Neutrophil (primary cell): ENCODE measurements around the gene CCP110.

Experiments used
- H3K27ac ChIP-seq: fragments of 200-600 bp; sonication (generic); 2 replicates; pipeline ENCODE4 v1.5.1; 2016; ENCODE audit warnings: mild to moderate bottlenecking, moderate library complexity
- H3K27me3 ChIP-seq: fragments of 200-600 bp; sonication (generic); 2 replicates; pipeline ENCODE4 v1.6.0; 2016; ENCODE audit warnings: mild to moderate bottlenecking
- H3K36me3 ChIP-seq: fragments of 200-600 bp; sonication (generic); 2 replicates; pipeline ENCODE4 v1.5.1; 2017
- H3K4me1 ChIP-seq, 2 experiments: fragments of 200-600 bp in 1 of 2; sonication (generic) in 1 of 2; 1 replicate in 1 of 2; 2 replicates in 1 of 2; pipeline versions ENCODE4 v1.5.1 to v1.6.1; 2013 to 2016; ENCODE audit warnings: low read depth in 1 of 2, low read length in 1 of 2, mild to moderate bottlenecking in 1 of 2, moderate library complexity in 1 of 2; ENCODE audit not compliant: control insufficient read depth in 1 of 2, insufficient read depth in 1 of 2
- H3K4me3 ChIP-seq, 2 experiments: fragments of 200-600 bp in 1 of 2; sonication (generic) in 1 of 2; 1 replicate in 1 of 2; 2 replicates in 1 of 2; pipeline ENCODE4 v1.5.1; 2013 to 2016; ENCODE audit warnings: low read depth in 1 of 2, low read length in 1 of 2, mild to moderate bottlenecking in 1 of 2, moderate library complexity in 1 of 2
- H3K9me3 ChIP-seq: fragments of 200-600 bp; sonication (generic); 2 replicates; pipeline ENCODE4 v1.5.1; 2016
- TF ChIP-seq, protein P1 (sequence below): fragments of 200-600 bp; sonication (generic); IDR thresholded peaks from 2 replicates; pipeline ENCODE4 v1.5.1; 2016; ENCODE audit warnings: antibody characterized with exemption

Gene CCP110

DNA sequence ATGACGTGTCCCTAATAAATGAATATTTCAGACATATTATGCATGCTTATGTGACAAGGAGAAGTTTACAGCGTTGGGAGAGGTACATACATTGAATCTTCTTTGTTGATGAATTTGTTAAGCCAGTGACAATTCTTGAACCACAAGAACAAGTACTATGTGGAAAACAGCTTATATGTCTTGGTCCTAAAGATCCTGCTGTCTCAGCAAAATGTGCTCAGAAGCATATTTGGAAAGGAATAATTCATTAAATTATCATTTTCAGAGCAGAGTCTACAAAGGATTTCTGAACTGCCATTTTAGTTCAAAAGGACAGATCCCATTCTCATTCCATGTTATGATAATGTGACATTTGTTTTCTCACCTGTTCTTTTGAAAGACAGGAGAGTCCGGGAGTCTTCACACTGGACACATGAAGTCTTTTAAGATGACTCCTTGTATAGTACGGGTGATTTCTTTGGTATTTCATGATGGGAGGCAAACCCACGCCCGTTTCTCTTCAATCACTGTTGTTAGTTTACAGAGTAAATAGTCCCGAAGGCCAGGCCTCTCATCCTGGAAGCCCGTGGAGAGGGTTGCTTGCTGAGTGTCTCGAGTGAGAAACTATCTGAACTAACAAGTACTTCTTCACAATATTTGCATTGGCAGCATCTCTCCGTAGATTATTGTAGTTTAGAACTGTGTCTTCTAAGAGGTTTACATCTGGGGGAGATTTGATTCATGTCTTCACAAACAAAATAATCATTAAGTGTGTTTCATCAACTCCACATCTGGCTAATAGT lies 58.5 kb downstream of the CCP110 start:
- peaks cover 62% of the 10 kb centered on the region for H3K36me3 ChIP-seq
- TF ChIP-seq, protein P1, sequence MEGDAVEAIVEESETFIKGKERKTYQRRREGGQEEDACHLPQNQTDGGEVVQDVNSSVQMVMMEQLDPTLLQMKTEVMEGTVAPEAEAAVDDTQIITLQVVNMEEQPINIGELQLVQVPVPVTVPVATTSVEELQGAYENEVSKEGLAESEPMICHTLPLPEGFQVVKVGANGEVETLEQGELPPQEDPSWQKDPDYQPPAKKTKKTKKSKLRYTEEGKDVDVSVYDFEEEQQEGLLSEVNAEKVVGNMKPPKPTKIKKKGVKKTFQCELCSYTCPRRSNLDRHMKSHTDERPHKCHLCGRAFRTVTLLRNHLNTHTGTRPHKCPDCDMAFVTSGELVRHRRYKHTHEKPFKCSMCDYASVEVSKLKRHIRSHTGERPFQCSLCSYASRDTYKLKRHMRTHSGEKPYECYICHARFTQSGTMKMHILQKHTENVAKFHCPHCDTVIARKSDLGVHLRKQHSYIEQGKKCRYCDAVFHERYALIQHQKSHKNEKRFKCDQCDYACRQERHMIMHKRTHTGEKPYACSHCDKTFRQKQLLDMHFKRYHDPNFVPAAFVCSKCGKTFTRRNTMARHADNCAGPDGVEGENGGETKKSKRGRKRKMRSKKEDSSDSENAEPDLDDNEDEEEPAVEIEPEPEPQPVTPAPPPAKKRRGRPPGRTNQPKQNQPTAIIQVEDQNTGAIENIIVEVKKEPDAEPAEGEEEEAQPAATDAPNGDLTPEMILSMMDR = no peak
- H3K4me3 ChIP-seq = no peak overlapping the region
- no peaks in the 10 kb centered on the region for H3K9me3 ChIP-seq
- no peak overlapping the region for H3K27ac ChIP-seq
- no peaks in the 10 kb centered on the region for H3K27me3 ChIP-seq
- no peaks in the 10 kb centered on the region for H3K4me1 ChIP-seq

DNA sequence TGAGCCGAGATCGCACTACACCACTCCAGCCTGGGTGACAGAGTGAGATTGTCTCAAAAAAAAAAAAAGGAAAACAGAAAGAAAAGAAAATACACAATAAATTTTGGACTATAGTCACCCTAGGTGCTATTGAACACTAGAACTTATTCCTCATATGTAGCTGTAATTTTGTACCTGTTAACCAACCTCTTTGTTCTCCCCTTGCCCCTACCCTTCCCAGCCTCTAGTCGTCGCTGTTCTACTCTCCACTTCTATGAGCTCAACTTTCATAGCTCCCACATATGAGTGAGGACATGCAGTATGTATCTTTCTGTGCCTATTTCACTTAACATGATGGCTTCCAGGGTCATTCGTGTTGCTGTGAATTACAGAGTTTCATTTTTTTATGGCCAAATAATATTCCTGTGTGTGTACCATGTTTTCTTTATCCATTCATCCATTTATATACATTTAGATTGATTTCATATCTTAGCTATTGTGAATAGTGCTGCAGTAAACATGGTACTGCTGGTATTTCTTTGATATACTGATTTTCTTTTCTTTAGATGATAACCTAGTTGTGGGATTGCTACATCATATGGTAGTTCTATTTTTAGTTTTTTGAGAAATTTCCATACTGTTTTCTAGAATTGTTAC lies 60.0 kb downstream of the CCP110 start:
- H3K27ac ChIP-seq = no peak overlapping the region
- H3K9me3 ChIP-seq = no peaks in the 10 kb centered on the region
- H3K36me3 ChIP-seq = peaks cover 52% of the 10 kb centered on the region
- H3K4me3 ChIP-seq = no peak overlapping the region
- TF ChIP-seq, protein P1 = peak; percentile 41
- no peaks in the 10 kb centered on the region for H3K27me3 ChIP-seq
- H3K4me1 ChIP-seq = no peaks in the 10 kb centered on the region

DNA sequence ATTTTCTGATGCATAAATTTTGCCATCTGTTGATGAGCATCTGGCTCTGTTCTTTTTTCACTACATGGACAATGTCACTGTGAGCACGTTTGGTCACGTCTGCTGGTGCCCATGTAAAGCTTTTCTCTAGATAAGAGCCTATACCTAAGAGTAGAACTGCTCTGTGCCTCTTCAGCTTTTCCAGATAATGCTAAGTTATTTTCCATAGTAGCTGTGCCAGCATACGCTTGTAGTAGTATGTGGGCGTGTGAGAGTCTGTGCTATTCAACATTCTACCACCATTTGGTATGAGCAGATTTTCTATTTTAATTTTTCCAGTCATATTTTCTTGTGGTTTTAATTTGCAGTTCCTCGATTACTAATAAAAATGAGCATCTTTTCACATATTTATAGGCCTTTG lies 64.9 kb downstream of the CCP110 start:
- H3K4me3 ChIP-seq = no peak overlapping the region
- H3K4me1 ChIP-seq = no peaks in the 10 kb centered on the region
- peaks cover 22% of the 10 kb centered on the region for H3K36me3 ChIP-seq
- no peaks in the 10 kb centered on the region for H3K9me3 ChIP-seq
- no peaks in the 10 kb centered on the region for H3K27me3 ChIP-seq
- TF ChIP-seq, protein P1 = no peak
- H3K27ac ChIP-seq = no peak overlapping the region

DNA sequence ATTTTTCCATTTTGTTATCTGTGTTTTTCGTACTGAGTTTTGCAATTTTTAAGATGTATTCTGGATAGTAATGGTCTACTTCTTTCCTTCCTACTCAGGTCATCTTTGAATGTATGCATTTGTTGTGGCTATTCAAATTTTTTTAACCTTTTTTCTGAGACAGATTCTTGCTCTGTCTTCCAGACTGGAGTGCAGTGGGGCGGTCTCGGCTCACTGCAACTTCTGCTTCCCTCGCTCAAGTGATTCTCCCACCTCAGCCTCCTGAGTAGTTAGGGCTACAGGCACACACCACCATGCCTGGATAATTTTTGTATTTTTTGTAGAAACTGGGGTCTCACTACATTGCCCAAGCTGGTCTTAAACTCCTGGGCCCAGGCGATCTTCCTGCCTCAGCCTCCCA lies 65.4 kb downstream of the CCP110 start:
- no peak overlapping the region for H3K4me3 ChIP-seq
- H3K27me3 ChIP-seq = no peaks in the 10 kb centered on the region
- no peaks in the 10 kb centered on the region for H3K9me3 ChIP-seq
- H3K27ac ChIP-seq = no peak overlapping the region
- H3K36me3 ChIP-seq = peaks cover 25% of the 10 kb centered on the region
- H3K4me1 ChIP-seq = no peaks in the 10 kb centered on the region
- TF ChIP-seq, protein P1 = no peak

DNA sequence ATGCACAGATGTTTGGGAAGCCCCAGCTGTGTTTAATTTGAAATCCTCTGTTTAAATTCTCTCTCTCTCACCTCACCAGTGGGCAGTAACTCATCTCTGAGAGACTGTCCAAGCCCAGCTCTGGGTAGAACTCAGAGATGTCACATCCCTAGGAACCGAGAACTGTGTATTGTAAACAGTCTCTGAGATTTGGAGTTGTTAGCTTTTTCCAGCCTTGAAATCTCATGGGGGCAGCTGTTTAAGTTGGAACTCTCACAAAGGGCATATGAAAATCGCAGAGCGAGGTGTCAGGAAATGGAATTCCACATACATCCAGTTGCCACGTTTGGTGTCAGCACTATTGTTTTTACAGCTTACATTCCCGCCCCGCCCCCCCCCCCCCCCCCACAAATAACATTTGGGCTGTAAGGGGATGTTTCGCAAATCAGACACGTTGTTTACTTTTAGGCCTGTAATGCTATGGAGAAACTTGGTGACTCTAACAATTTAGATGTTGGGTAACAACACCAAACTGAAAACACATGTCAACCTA lies 66.1 kb downstream of the CCP110 start:
- peaks cover 32% of the 10 kb centered on the region for H3K36me3 ChIP-seq
- H3K9me3 ChIP-seq = no peaks in the 10 kb centered on the region
- H3K27me3 ChIP-seq = no peaks in the 10 kb centered on the region
- TF ChIP-seq, protein P1 = no peak
- H3K27ac ChIP-seq = no peak overlapping the region
- no peaks in the 10 kb centered on the region for H3K4me1 ChIP-seq
- no peak overlapping the region for H3K4me3 ChIP-seq
